Skeletal muscle tissue (tissue), 4 donors: Measurements from ENCODE around the gene NSUN4. TPM values are rescaled to one million over a fixed set of nuclear protein-coding genes. Genes with fewer than 3 reads are reported as not detected.

Experiments used
- H3K27ac ChIP-seq: one replicate; pipeline ENCODE4 v1.7.0; 2013; ENCODE audit warnings: mild to moderate bottlenecking, low read depth, low read length, inconsistent platforms
- H3K27me3 ChIP-seq, 3 donors: one replicate each; pipeline ENCODE4 v1.7.0; 2013; ENCODE audit warnings: low read length in 3 of 3; ENCODE audit not compliant: control insufficient read depth in 3 of 3, insufficient read depth in 3 of 3
- H3K36me3 ChIP-seq, 3 donors: one replicate each; pipeline ENCODE4 v1.7.0; 2013; ENCODE audit warnings: low read length in 3 of 3; ENCODE audit not compliant: control insufficient read depth in 3 of 3, insufficient read depth in 3 of 3
- H3K4me1 ChIP-seq, 3 donors: one replicate each; pipeline ENCODE4 v1.7.0; 2013; ENCODE audit warnings: low read length in 3 of 3, mild to moderate bottlenecking in 3 of 3; ENCODE audit not compliant: control insufficient read depth in 3 of 3, insufficient read depth in 3 of 3
- H3K4me3 ChIP-seq, 3 donors: one replicate each; pipeline ENCODE4 v1.7.0; 2013; ENCODE audit warnings: low read length in 3 of 3
- H3K9ac ChIP-seq, 3 donors: one replicate each; pipeline ENCODE4 v1.7.0; 2013; ENCODE audit warnings: low read length in 3 of 3, mild to moderate bottlenecking in 3 of 3, moderate library complexity in 2 of 3, low read depth in 1 of 3
- H3K9me3 ChIP-seq, 3 donors: one replicate each; pipeline ENCODE4 v1.7.0; 2013; ENCODE audit warnings: low read length in 3 of 3; ENCODE audit not compliant: control insufficient read depth in 3 of 3
- total RNA-seq: library from RNA; depleted of rRNA; stranded (reverse); fragments of >200 nt; gene quantifications from one replicate; pipeline ENCODE4 v1.2.3, GENCODE V29; 2014
- donor health status: Osteomylitis.

Gene NSUN4
- total RNA-seq, 1 donor from 2014 or later: 11.5 TPM

- no peaks in the 10 kb centered on the region for H3K36me3 ChIP-seq
- H3K9me3 ChIP-seq: no peaks in the 10 kb centered on the region
- H3K9ac ChIP-seq: no peak overlapping the region
- H3K27ac ChIP-seq: no peak overlapping the region
- H3K27me3 ChIP-seq: no peaks in the 10 kb centered on the region
- no peaks in the 10 kb centered on the region for H3K4me1 ChIP-seq
- H3K4me3 ChIP-seq: no peak overlapping the region
These were observed 39.4 kb downstream of the NSUN4 start for GRCh38 chr1:46379996-46380395.

- H3K9me3 ChIP-seq: no peaks in the 10 kb centered on the region
- H3K4me3 ChIP-seq: no peak overlapping the region
- H3K36me3 ChIP-seq: no peaks in the 10 kb centered on the region
- no peak overlapping the region for H3K27ac ChIP-seq
- H3K9ac ChIP-seq: no peak overlapping the region
- no peaks in the 10 kb centered on the region for H3K4me1 ChIP-seq
- H3K27me3 ChIP-seq: no peaks in the 10 kb centered on the region
These were observed 39.9 kb downstream of the NSUN4 start for GRCh38 chr1:46380508-46380907.

- Histone ChIP-seq H3K4me1 (peaks cover 13 to 35% (median 24%) of the 10 kb centered on the region in 3 donors), H3K4me3 (no peak overlapping the region), H3K27ac (no peak overlapping the region), H3K27me3 (no peaks in the 10 kb centered on the region), H3K9me3 (no peaks in the 10 kb centered on the region), H3K9ac (no peak overlapping the region), H3K36me3 (no peaks in the 10 kb centered on the region)
These were observed 52.9 kb downstream of the NSUN4 start for GRCh38 chr1:46393510-46393909.

GRCh38 chr1:46394108-46394871 lies 53.7 kb downstream of the NSUN4 start, which contains the start of gene FAAH:
FAAH (plus strand) TSS chr1:46394317; CDS start chr1:46394349, 32 bp downstream.
- no peaks in the 10 kb centered on the region for H3K9me3 ChIP-seq
- H3K4me3 ChIP-seq: peak within 1 kb of the TSS; percentile 84 to 91 (median 85)
- H3K9ac ChIP-seq: peak within 1 kb of the TSS; percentile 1 to 89 (median 79)
- peaks cover 14 to 42% (median 30%) of the 10 kb centered on the region in 3 donors for H3K4me1 ChIP-seq
- no peaks in the 10 kb centered on the region for H3K36me3 ChIP-seq
- H3K27ac ChIP-seq: no peak within 1 kb of the TSS
- no peaks in the 10 kb centered on the region for H3K27me3 ChIP-seq

GRCh38 chr1:46394872-46395465 lies 54.4 kb downstream of the NSUN4 start:
- no peak overlapping the region for H3K27ac ChIP-seq
- no peaks in the 10 kb centered on the region for H3K9me3 ChIP-seq
- H3K27me3 ChIP-seq: no peaks in the 10 kb centered on the region
- H3K9ac ChIP-seq: peak overlapping the region; percentile 1 to 89 (median 79)
- H3K4me3 ChIP-seq: peak overlapping the region; percentile 84 to 91 (median 85)
- peaks cover 18 to 46% (median 33%) of the 10 kb centered on the region in 3 donors for H3K4me1 ChIP-seq
- H3K36me3 ChIP-seq: no peaks in the 10 kb centered on the region

- no peak overlapping the region for H3K4me3 ChIP-seq
- H3K27me3 ChIP-seq: no peaks in the 10 kb centered on the region
- no peaks in the 10 kb centered on the region for H3K9me3 ChIP-seq
- H3K4me1 ChIP-seq: peaks cover 18 to 58% (median 41%) of the 10 kb centered on the region in 3 donors
- no peaks in the 10 kb centered on the region for H3K36me3 ChIP-seq
- no peak overlapping the region for H3K27ac ChIP-seq
- H3K9ac ChIP-seq: no peak overlapping the region
These were observed 56.1 kb downstream of the NSUN4 start for GRCh38 chr1:46396441-46397398.

GRCh38 chr1:46399307-46399706 lies 58.7 kb downstream of the NSUN4 start:
- Histone ChIP-seq H3K9me3 (no peaks in the 10 kb centered on the region), H3K4me3 (peak overlapping the region; percentile 46 to 74 (median 49)), H3K9ac (peak overlapping the region; percentile 51 to 76 (median 71)), H3K4me1 (peaks cover 24 to 67% (median 45%) of the 10 kb centered on the region in 3 donors), H3K36me3 (peaks cover 0 to 4% (median 0%) of the 10 kb centered on the region in 3 donors), H3K27me3 (no peaks in the 10 kb centered on the region), H3K27ac (peak overlapping the region; percentile 77)

- Histone ChIP-seq H3K9me3 (no peaks in the 10 kb centered on the region), H3K27ac (peak overlapping the region; percentile 77), H3K9ac (no peak overlapping the region)
These were observed 59.8 kb downstream of the NSUN4 start for GRCh38 chr1:46400421-46400820.

GRCh38 chr1:46401154-46401913 lies 60.7 kb downstream of the NSUN4 start:
- peaks cover 0 to 4% (median 0%) of the 10 kb centered on the region in 3 donors for H3K36me3 ChIP-seq
- peak overlapping the region; percentile 36 for H3K27ac ChIP-seq
- H3K4me3 ChIP-seq: peak overlapping the region in 1 of 3 donors; percentile 57
- no peaks in the 10 kb centered on the region for H3K27me3 ChIP-seq
- H3K9me3 ChIP-seq: no peaks in the 10 kb centered on the region
- peaks cover 13 to 54% (median 34%) of the 10 kb centered on the region in 3 donors for H3K4me1 ChIP-seq
- H3K9ac ChIP-seq: peak overlapping the region in 2 of 3 donors; percentile 19 to 51

More at GRCh38 chr1:46400421-46400820, 59.8 kb downstream of the NSUN4 start:
- Histone ChIP-seq H3K27me3 (no peaks in the 10 kb centered on the region), H3K4me1 (peaks cover 13 to 56% (median 34%) of the 10 kb centered on the region in 3 donors), H3K36me3 (peaks cover 0 to 4% (median 0%) of the 10 kb centered on the region in 3 donors), H3K4me3 (no peak overlapping the region)
